HG03097 (cell line): ENCODE measurements around the gene SKP2.
"Not testable (repeated sequence)": the region's sequence is repeated elsewhere in the genome, so short reads cannot be mapped to it uniquely, and the experiment has no call there.

Source experiments
- ATAC-seq: cut with Tn5 transposase; IDR thresholded peaks from one replicate; pipeline ENCODE4 v1.9.1; 2021; ENCODE audit not compliant: unreplicated experiment, low FRiP score

The SKP2 gene

GRCh38 chr5:36151434-36152323 lies at the start of gene SKP2, which contains the start of gene LMBRD2:
Gene SKP2 (plus strand): TSS chr5:36152111. CDS start chr5:36152263, 152 bp downstream.
Gene LMBRD2 (minus strand): TSS chr5:36151887. CDS start chr5:36143349, 8,538 bp downstream.
- peak; percentile 98 for ATAC-seq

- ATAC-seq: no peak
These were observed 46.1 kb upstream of the SKP2 start for GRCh38 chr5:36105819-36106218.

GRCh38 chr5:36108758-36109460 lies 43.0 kb upstream of the SKP2 start:
- ATAC-seq: no peak

- ATAC-seq: no peak
These were observed 40.7 kb upstream of the SKP2 start for GRCh38 chr5:36111238-36111637.

- no peak for ATAC-seq
These were observed 26.0 kb upstream of the SKP2 start for GRCh38 chr5:36125868-36126267.

- no peak for ATAC-seq
These were observed 23.1 kb upstream of the SKP2 start for GRCh38 chr5:36128795-36129194.

- ATAC-seq: not testable (repeated sequence)
These were observed 22.2 kb upstream of the SKP2 start for GRCh38 chr5:36129666-36130065.

- ATAC-seq: not testable (repeated sequence)
These were observed 18.9 kb upstream of the SKP2 start for GRCh38 chr5:36133009-36133408.

GRCh38 chr5:36135988-36136387 lies 15.9 kb upstream of the SKP2 start:
- no peak for ATAC-seq

- ATAC-seq: no peak
These were observed 15.3 kb upstream of the SKP2 start for GRCh38 chr5:36136581-36136980.

- no peak for ATAC-seq
These were observed 12.8 kb upstream of the SKP2 start for GRCh38 chr5:36138900-36139683.

GRCh38 chr5:36145311-36145710 lies 6.6 kb upstream of the SKP2 start:
- no peak for ATAC-seq

- no peak for ATAC-seq
These were observed 5.5 kb upstream of the SKP2 start for GRCh38 chr5:36146390-36146789.

- no peak for ATAC-seq
These were observed 4.2 kb upstream of the SKP2 start for GRCh38 chr5:36147681-36148080.

GRCh38 chr5:36150676-36151433 lies 1.1 kb upstream of the SKP2 start:
- ATAC-seq: no peak

GRCh38 chr5:36152324-36153297 lies 700 bp downstream of the SKP2 start:
- ATAC-seq: no peak

GRCh38 chr5:36153298-36153677 lies 1.4 kb downstream of the SKP2 start:
- ATAC-seq: no peak

- no peak for ATAC-seq
These were observed 1.8 kb downstream of the SKP2 start for GRCh38 chr5:36153726-36154125.

GRCh38 chr5:36155291-36155690 lies 3.4 kb downstream of the SKP2 start:
- no peak for ATAC-seq
